OCI-LY7 (cell line): ENCODE measurements around the gene SMYD3. TPM values are rescaled to one million over a fixed set of nuclear protein-coding genes. Genes with fewer than 3 reads are reported as not detected.

Experiments used
- BruUV-seq: library from RNA; stranded (reverse); fragments of 400-500 nt; replicated peaks from 2 replicates; lab custom pipeline; 2021; lab: Mats Ljungman, UMichigan
- CTCF ChIA-PET: fragments of 300-600 bp; sonication (Branson Sonifier 250); formaldehyde crosslinking; loops from one replicate; lab custom pipeline; 2022; ENCODE audit warnings: antibody characterized with exemption; ENCODE audit not compliant: unreplicated experiment; lab: Charles Lee
- POLR2A ChIA-PET: fragments of 300-600 bp; sonication (Branson Sonifier 250); formaldehyde crosslinking; loops from one replicate; lab custom pipeline; 2022; ENCODE audit warnings: antibody characterized with exemption; lab: Charles Lee
- DNase-seq: peaks from one replicate; pipeline ENCODE4 v3.0.0-alpha.2; 2015; ENCODE audit warnings: low spot score
- H2AFZ ChIP-seq: fragments of 200-600 bp; sonication (generic), shearing (Covaris generic); 2 replicates; pipeline ENCODE4 v1.6.1; 2014; ENCODE audit warnings: mild to moderate bottlenecking, antibody characterized with exemption, low read length, moderate library complexity
- H3K27ac ChIP-seq: fragments of 200-600 bp; sonication (generic); 2 replicates; pipeline ENCODE4 v1.5.1; 2014; ENCODE audit warnings: mixed run types, low read depth, mild to moderate bottlenecking, moderate library complexity, low read length, inconsistent platforms; ENCODE audit not compliant: poor library complexity, severe bottlenecking
- H3K36me3 ChIP-seq: fragments of 200-600 bp; sonication (generic); 2 replicates; pipeline ENCODE4 v1.6.1; 2014; ENCODE audit warnings: mild to moderate bottlenecking, antibody characterized with exemption, low read length, moderate library complexity, mixed read lengths; ENCODE audit not compliant: insufficient read depth
- H3K4me1 ChIP-seq: fragments of 200-600 bp; sonication (generic); 2 replicates; pipeline ENCODE4 v1.5.1; 2014; ENCODE audit warnings: mild to moderate bottlenecking, low read length; ENCODE audit not compliant: insufficient read depth, poor library complexity, severe bottlenecking
- H3K4me2 ChIP-seq: fragments of 200-600 bp; sonication (generic); 2 replicates; pipeline ENCODE4 v1.6.1; 2014; ENCODE audit warnings: mild to moderate bottlenecking, low read length
- H3K4me3 ChIP-seq: fragments of 200-600 bp; sonication (generic); 2 replicates; pipeline ENCODE4 v1.5.1; 2014; ENCODE audit warnings: mild to moderate bottlenecking, low read depth, low read length; ENCODE audit not compliant: poor library complexity, severe bottlenecking
- H3K79me2 ChIP-seq: fragments of 200-600 bp; sonication (generic); 2 replicates; pipeline ENCODE4 v1.6.1; 2016; ENCODE audit warnings: low read depth, mild to moderate bottlenecking, low read length, moderate library complexity, mixed read lengths; ENCODE audit not compliant: insufficient read depth
- H3K9me2 ChIP-seq: fragments of 200-600 bp; sonication (generic); 2 replicates; pipeline ENCODE4 v1.6.1; 2016; ENCODE audit warnings: mild to moderate bottlenecking, low read length, mixed read lengths; ENCODE audit not compliant: insufficient read depth
- H3K9me3 ChIP-seq: fragments of 200-600 bp; sonication (generic); 2 replicates; pipeline ENCODE4 v1.6.1; 2014; ENCODE audit warnings: mild to moderate bottlenecking, mixed run types, low read length, mixed read lengths
- H4K20me1 ChIP-seq: fragments of 200-600 bp; sonication (generic); 2 replicates; pipeline ENCODE4 v1.6.1; 2014; ENCODE audit warnings: mild to moderate bottlenecking, antibody characterized with exemption, low read length, moderate library complexity, mixed read lengths; ENCODE audit not compliant: insufficient read depth
- EZH2phosphoT487 ChIP-seq: fragments of 200-600 bp; sonication (generic); IDR thresholded peaks from 2 replicates; pipeline ENCODE4 v1.6.1; 2018; ENCODE audit warnings: low read depth, borderline replicate concordance, mild to moderate bottlenecking, mixed run types, antibody characterized with exemption, low read length, moderate library complexity, mixed read lengths
- intact Hi-C: fragments of 100-400 bp; cut with micrococcal nuclease; formaldehyde crosslinking; loops from one replicate; pipeline ENCODE4 v1.10.0; 2022; ENCODE audit not compliant: unreplicated experiment
- total RNA-seq, 2 experiments: library from RNA; depleted of rRNA in 1 of 2; stranded (reverse); fragments of >200 nt in 1 of 2; shearing (Covaris generic) in 1 of 2; gene quantifications; 2 replicates each; pipeline ENCODE4 v1.2.3, GENCODE V29; 2014 to 2022
- TF ChIP-seq, protein P1 (sequence below): fragments of 200-600 bp; sonication (generic); conservative IDR thresholded peaks from 2 replicates; pipeline ENCODE4 v1.5.1; 2014; ENCODE audit warnings: mild to moderate bottlenecking, antibody characterized with exemption, low read length, moderate library complexity, mixed read lengths

SMYD3 gene
- total RNA-seq, 2 experiments from 2014 or later = 28.9 to 34.5 TPM

DNA sequence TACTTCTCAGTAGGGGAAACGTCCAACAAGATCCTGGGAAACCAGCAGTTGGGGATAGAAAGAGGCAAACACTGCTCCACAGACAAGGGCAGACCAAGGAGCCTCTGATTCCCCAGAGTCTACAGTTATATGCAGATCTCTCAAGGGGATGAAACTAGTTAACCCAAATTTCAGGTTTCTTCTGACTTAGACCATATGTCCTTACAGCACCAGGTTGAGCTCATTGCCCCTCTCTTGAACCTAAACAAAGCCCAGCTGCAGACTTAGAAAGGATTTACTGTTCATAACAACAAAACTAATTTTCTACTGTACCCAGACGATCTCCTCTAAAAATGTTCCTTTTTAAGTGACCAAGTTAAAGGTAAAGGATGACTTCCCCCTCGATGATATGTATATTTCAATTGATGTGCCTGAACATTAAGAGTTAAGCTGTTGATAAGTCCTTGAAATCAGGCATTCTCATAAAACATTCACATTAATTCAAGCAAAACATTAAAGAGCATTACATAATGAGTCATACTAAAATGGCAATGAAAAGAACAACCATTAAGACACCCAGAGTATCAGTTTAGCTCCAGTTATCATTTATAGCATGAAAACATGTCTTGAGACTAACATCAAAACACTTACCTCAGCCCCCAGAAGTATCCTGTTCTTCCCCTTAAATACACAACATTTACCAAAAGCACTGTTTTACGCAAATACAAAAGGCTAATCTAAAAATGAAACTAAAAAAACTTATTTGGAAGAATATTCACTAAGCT, 24.1 kb downstream of the SMYD3 start:
- Histone ChIP-seq H3K9me3 (no peaks in the 10 kb centered on the region), H3K9me2 (no peaks in the 10 kb centered on the region), H3K4me2 (peak overlapping the region; percentile 20; the same call in 1 of the 2 replicates), H3K4me3 (no peak overlapping the region), H3K27ac (no peak overlapping the region), H3K79me2 (no peaks in the 10 kb centered on the region), H3K36me3 (no peaks in the 10 kb centered on the region), H3K4me1 (peaks cover 11% of the 10 kb centered on the region), H4K20me1 (no peaks in the 10 kb centered on the region), H2AFZ (no peak overlapping the region)
- BruUV-seq = no TSS peak
- DNase-seq = no peak
- ChIA-PET POLR2A (interaction anchor here (0.5 to 1.5 kb wide), 8 partner anchors 11 to 1242 kb away, joined by 3 to 6 read pairs (median 4); partner anchors contain the start of gene SMYD3), CTCF (no interaction called here)
- TF ChIP-seq, protein P1, sequence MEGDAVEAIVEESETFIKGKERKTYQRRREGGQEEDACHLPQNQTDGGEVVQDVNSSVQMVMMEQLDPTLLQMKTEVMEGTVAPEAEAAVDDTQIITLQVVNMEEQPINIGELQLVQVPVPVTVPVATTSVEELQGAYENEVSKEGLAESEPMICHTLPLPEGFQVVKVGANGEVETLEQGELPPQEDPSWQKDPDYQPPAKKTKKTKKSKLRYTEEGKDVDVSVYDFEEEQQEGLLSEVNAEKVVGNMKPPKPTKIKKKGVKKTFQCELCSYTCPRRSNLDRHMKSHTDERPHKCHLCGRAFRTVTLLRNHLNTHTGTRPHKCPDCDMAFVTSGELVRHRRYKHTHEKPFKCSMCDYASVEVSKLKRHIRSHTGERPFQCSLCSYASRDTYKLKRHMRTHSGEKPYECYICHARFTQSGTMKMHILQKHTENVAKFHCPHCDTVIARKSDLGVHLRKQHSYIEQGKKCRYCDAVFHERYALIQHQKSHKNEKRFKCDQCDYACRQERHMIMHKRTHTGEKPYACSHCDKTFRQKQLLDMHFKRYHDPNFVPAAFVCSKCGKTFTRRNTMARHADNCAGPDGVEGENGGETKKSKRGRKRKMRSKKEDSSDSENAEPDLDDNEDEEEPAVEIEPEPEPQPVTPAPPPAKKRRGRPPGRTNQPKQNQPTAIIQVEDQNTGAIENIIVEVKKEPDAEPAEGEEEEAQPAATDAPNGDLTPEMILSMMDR = no peak
- no peak for TF ChIP-seq EZH2phosphoT487
- intact Hi-C loops = no loop called here

DNA sequence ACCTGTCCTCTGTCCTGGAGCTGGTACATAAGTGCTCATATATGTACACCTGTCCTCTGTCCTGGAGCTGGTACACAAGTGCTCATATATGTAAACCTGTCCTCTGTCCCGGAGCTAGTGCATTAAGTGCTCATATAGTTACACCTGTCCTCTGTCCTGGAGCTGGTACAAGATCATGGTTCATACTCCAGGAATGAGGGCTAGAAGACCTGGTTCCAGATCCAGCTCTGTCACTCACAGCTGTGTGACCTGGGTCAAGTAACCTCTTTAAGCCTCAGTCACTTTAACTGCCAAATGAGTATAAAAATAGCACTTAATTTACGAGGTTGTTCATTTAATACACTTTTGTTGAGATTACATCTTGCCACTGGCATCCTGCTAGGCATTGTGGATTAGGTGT, 28.0 kb downstream of the SMYD3 start:
- no peaks in the 10 kb centered on the region for H3K9me3 ChIP-seq
- H3K4me1 ChIP-seq = peaks cover 12% of the 10 kb centered on the region
- H3K27ac ChIP-seq = no peak overlapping the region
- H2AFZ ChIP-seq = no peak overlapping the region
- POLR2A ChIA-PET = interaction anchor here (0.9 kb wide), 1 partner anchor 19 kb away, joined by 3 read pairs; no protein-coding TSS in a partner anchor
- no peak for DNase-seq
- TF ChIP-seq, protein P1 = no peak
- no peak for TF ChIP-seq EZH2phosphoT487
- no peak overlapping the region for H3K4me2 ChIP-seq
- H3K36me3 ChIP-seq = no peaks in the 10 kb centered on the region
- H3K9me2 ChIP-seq = no peaks in the 10 kb centered on the region
- no TSS peak for BruUV-seq
- intact Hi-C loops = no loop called here
- H4K20me1 ChIP-seq = no peaks in the 10 kb centered on the region
- H3K79me2 ChIP-seq = no peaks in the 10 kb centered on the region
- no peak overlapping the region for H3K4me3 ChIP-seq
- CTCF ChIA-PET = interaction anchor here (0.7 kb wide), 1 partner anchor 53 kb away, joined by 6 read pairs; no protein-coding TSS in a partner anchor

DNA sequence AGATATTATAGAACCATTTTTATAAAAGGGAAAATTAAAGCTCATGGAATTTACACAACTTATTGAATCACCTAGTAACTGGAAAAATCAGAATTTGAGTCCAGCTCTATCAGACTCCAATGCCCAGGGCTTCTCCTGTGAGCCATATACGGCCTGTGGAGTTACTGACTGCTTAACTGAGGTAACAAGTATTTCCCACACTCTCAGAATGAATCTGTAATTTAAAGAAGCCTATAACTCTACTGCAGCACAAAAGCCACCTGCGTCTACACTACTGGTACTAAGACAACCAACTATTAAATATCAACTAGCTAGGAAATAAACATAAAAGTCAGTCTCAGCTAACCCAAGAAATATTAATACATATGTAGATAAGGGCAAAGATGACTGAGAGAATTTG, 29.4 kb downstream of the SMYD3 start:
- no peaks in the 10 kb centered on the region for H3K9me2 ChIP-seq
- no TSS peak for BruUV-seq
- H3K4me2 ChIP-seq = no peak overlapping the region
- intact Hi-C loops = no loop called here
- H2AFZ ChIP-seq = no peak overlapping the region
- H3K9me3 ChIP-seq = no peaks in the 10 kb centered on the region
- TF ChIP-seq, protein P1 = no peak
- no peak for TF ChIP-seq EZH2phosphoT487
- no peaks in the 10 kb centered on the region for H4K20me1 ChIP-seq
- no peak for DNase-seq
- ChIA-PET POLR2A (interaction anchor here (0.9 to 1.7 kb wide), 4 partner anchors 10 to 17 kb away, joined by 3 to 7 read pairs (median 3); no protein-coding TSS in a partner anchor), CTCF (no interaction called here)
- H3K4me1 ChIP-seq = peaks cover 11% of the 10 kb centered on the region
- no peak overlapping the region for H3K4me3 ChIP-seq
- H3K36me3 ChIP-seq = no peaks in the 10 kb centered on the region
- no peak overlapping the region for H3K27ac ChIP-seq
- no peaks in the 10 kb centered on the region for H3K79me2 ChIP-seq
